LNCAP (cell line): ENCODE results near the gene STT3B.

Experiments used
- CTCF ChIP-seq: fragments of 450-650 bp; IDR thresholded peaks from 2 replicates; pipeline ENCODE4 v1.5.1; 2017; ENCODE audit warnings: mild to moderate bottlenecking

STT3B gene

GRCh38 chr3:31493149-31493548 is 39.6 kb upstream of the STT3B start:
- no peak for TF ChIP-seq CTCF

- TF ChIP-seq CTCF: no peak
Observed at GRCh38 chr3:31495971-31496665, 36.6 kb upstream of the STT3B start.

- no peak for TF ChIP-seq CTCF
Observed at GRCh38 chr3:31498791-31499190, 33.9 kb upstream of the STT3B start.

GRCh38 chr3:31499281-31499680 is 33.4 kb upstream of the STT3B start:
- no peak for TF ChIP-seq CTCF

GRCh38 chr3:31502803-31503221 is 29.9 kb upstream of the STT3B start:
- TF ChIP-seq CTCF: no peak

- TF ChIP-seq CTCF: no peak
Observed at GRCh38 chr3:31503456-31503855, 29.3 kb upstream of the STT3B start.

- TF ChIP-seq CTCF: no peak
Observed at GRCh38 chr3:31504230-31504629, 28.5 kb upstream of the STT3B start.
